Neural crest cell (in vitro differentiated cells): ENCODE measurements around the gene STOM. TPM values are rescaled to one million over a fixed set of nuclear protein-coding genes. Genes with fewer than 3 reads are reported as not detected.

Experiments
- DNase-seq: peaks from one replicate; pipeline ENCODE4 v3.0.0; 2021; ENCODE audit warnings: low read depth, mixed read lengths, low spot score
- H3K27ac Mint-ChIP-seq: one replicate; pipeline ENCODE4 v1.8.0; 2021; ENCODE audit warnings: mild to moderate bottlenecking, mixed read lengths; ENCODE audit not compliant: unreplicated experiment
- H3K27me3 Mint-ChIP-seq: 2 replicates; pipeline ENCODE4 v1.8.0; 2021; ENCODE audit warnings: low read depth, mild to moderate bottlenecking, mixed read lengths
- H3K36me3 Mint-ChIP-seq: 2 replicates; pipeline ENCODE4 v1.8.0; 2021; ENCODE audit warnings: low read depth, mild to moderate bottlenecking, mixed read lengths
- H3K4me1 Mint-ChIP-seq: 2 replicates; pipeline ENCODE4 v1.8.0; 2021; ENCODE audit warnings: mixed read lengths
- H3K4me3 Mint-ChIP-seq: one replicate; pipeline ENCODE4 v1.8.0; 2021; ENCODE audit warnings: mild to moderate bottlenecking, mixed read lengths
- H3K9me3 Mint-ChIP-seq: 2 replicates; pipeline ENCODE4 v1.8.0; 2021; ENCODE audit warnings: mixed read lengths
- total RNA-seq: library from RNA; stranded (reverse); gene quantifications from 2 replicates; pipeline ENCODE4 v1.2.1, GENCODE V29; 2021
- TF ChIP-seq, protein P1 (sequence below): fragments of 200-600 bp; sonication (generic); conservative IDR thresholded peaks from 2 replicates; pipeline ENCODE4 v1.5.0; 2021; ENCODE audit warnings: antibody characterized with exemption, mild to moderate bottlenecking

Gene STOM
- total RNA-seq, 1 donor from 2014 or later = 8.9 TPM

DNA sequence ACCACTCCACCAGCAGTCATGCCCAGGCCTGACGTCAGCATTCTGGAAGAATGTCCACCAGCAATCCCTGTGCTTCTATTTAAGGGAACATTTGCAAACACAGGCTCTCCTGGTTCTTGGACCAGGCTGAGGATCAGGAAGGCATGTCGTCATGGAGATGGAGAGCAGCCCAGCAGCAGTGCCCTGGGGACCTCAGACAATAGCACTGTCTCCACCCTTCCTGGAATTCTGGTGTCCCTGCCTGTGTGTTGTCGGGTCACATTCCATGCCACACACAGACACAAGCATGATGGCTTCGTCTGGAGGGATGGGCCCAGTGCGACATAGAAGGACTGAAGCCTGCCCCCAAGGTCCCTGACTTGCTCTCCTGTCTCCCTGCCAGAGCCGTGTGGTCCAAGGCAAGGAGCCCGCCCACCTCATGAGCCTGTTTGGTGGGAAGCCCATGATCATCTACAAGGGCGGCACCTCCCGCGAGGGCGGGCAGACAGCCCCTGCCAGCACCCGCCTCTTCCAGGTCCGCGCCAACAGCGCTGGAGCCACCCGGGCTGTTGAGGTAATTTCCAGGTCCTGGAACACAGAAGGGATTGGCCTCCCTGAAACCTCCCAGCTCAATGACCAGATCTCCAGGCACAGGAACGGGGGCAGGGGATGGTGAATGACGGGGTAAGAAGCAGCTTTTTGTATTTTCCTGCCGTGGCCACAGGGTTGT is 43.8 kb downstream of the STOM start:
- TF ChIP-seq, protein P1, sequence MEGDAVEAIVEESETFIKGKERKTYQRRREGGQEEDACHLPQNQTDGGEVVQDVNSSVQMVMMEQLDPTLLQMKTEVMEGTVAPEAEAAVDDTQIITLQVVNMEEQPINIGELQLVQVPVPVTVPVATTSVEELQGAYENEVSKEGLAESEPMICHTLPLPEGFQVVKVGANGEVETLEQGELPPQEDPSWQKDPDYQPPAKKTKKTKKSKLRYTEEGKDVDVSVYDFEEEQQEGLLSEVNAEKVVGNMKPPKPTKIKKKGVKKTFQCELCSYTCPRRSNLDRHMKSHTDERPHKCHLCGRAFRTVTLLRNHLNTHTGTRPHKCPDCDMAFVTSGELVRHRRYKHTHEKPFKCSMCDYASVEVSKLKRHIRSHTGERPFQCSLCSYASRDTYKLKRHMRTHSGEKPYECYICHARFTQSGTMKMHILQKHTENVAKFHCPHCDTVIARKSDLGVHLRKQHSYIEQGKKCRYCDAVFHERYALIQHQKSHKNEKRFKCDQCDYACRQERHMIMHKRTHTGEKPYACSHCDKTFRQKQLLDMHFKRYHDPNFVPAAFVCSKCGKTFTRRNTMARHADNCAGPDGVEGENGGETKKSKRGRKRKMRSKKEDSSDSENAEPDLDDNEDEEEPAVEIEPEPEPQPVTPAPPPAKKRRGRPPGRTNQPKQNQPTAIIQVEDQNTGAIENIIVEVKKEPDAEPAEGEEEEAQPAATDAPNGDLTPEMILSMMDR = no peak
- Mint-ChIP-seq H3K36me3 (peaks cover 9% of the 10 kb centered on the region), H3K4me3 (no peak overlapping the region), H3K4me1 (no peaks in the 10 kb centered on the region), H3K27me3 (no peaks in the 10 kb centered on the region), H3K27ac (no peak overlapping the region), H3K9me3 (peaks cover 3% of the 10 kb centered on the region)
- no peak for DNase-seq

DNA sequence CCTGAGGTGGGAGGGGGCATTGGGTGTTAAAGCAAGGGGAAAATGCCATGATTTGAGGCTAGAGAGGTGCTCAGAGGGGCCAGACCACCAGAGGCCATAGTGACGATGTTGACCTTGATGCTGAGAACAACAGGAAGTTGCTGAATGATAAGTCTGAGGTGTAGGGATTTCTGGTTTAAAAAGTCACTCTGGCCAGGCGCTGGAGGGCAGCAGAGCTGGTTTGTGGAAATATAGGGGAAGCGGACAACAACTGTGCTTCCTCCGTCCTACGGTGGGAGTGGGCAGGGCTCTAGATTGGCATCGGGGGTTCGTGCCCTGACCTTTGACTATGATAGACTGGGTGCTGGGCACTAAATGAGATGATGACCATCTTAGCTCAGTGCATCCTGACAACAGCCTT is 44.7 kb downstream of the STOM start:
- Mint-ChIP-seq H3K4me3 (no peak overlapping the region), H3K27ac (no peak overlapping the region), H3K36me3 (peaks cover 6% of the 10 kb centered on the region), H3K4me1 (no peaks in the 10 kb centered on the region), H3K9me3 (peaks cover 3% of the 10 kb centered on the region), H3K27me3 (no peaks in the 10 kb centered on the region)
- no peak for DNase-seq
- TF ChIP-seq, protein P1 = no peak

DNA sequence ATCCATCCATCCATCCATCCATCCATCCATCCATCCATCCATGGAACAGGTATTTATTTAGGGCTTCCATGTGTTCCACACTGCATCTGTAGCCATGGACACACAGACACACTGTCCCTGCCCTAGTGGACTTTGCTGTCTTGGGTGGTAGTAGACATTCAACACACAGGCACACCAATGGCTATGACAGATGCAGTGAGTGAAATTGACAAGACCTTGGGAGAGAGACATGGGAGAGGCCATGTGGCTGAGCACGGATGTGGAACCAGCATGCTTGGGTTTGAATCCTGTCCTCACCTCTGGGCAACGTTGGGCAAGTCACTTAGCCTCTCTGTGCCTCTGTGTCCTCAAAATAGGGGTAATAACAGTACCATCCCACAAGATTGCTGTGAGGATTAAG is 45.3 kb downstream of the STOM start:
- DNase-seq = no peak
- TF ChIP-seq, protein P1 = no peak
- no peak overlapping the region for H3K4me3 Mint-ChIP-seq
- no peak overlapping the region for H3K27ac Mint-ChIP-seq
- H3K36me3 Mint-ChIP-seq = peaks cover 6% of the 10 kb centered on the region
- peaks cover 3% of the 10 kb centered on the region for H3K9me3 Mint-ChIP-seq
- no peaks in the 10 kb centered on the region for H3K4me1 Mint-ChIP-seq
- H3K27me3 Mint-ChIP-seq = no peaks in the 10 kb centered on the region

DNA sequence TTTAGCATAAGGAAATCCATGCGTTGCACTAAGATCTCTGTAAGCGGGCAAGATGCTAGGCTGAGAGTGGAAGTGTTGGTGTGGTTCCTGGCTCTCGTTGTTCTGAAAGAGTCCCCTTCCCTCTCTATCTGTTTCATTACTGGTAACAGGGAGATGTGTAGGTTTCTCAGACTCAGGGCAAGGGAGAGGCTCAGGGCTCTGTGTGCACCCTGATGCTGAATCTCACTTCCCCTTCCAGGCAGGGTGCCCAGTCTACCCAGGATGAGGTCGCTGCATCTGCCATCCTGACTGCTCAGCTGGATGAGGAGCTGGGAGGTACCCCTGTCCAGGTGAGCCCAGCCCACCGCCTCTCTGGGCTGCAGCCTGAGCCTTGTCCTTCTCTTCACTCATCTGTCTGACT is 45.7 kb downstream of the STOM start:
- TF ChIP-seq, protein P1 = no peak
- Mint-ChIP-seq H3K27me3 (no peaks in the 10 kb centered on the region), H3K27ac (no peak overlapping the region), H3K9me3 (peaks cover 3% of the 10 kb centered on the region), H3K4me3 (no peak overlapping the region), H3K36me3 (peaks cover 6% of the 10 kb centered on the region), H3K4me1 (no peaks in the 10 kb centered on the region)
- DNase-seq = no peak

DNA sequence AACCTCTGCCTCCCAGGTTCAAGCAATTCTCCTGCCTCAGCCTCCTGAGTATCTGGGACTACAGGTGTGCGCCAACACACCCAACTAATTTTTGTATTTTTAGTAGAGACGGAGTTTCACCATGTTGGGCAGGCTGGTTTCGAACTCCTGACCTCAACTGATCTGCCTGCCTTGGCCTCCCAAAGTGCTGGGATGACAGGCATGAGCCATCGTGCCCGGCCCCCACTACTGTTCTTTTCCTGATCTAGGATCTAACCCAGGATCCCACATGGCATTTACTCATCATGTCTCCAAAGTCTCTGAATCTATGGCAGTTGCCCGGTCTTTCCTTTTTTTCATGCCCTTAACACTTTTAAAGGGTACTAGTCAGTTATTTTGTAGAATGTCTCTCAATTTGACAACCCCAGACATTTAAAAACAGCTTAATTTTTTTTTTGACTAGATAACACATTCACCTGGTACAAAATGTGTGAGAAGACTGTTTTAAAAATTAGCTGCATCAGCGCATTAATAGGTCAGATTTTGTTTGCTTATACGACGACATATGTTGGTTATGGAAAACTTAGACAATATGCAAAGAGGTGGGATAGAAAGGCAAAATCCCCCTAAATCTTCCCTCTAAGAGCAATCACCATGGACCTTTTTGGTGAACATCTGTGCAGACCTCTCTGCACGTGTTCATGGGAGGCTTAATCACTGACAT is 46.5 kb downstream of the STOM start:
- H3K36me3 Mint-ChIP-seq = peaks cover 6% of the 10 kb centered on the region
- H3K27ac Mint-ChIP-seq = no peak overlapping the region
- TF ChIP-seq, protein P1 = no peak
- H3K4me3 Mint-ChIP-seq = no peak overlapping the region
- no peaks in the 10 kb centered on the region for H3K27me3 Mint-ChIP-seq
- H3K9me3 Mint-ChIP-seq = peaks cover 3% of the 10 kb centered on the region
- H3K4me1 Mint-ChIP-seq = no peaks in the 10 kb centered on the region
- no peak for DNase-seq
